GM19328 (cell line): ENCODE data around the gene TMPRSS15.
"Not testable (repeated sequence)": the region's sequence is repeated elsewhere in the genome, so short reads cannot be mapped to it uniquely, and the experiment has no call there.

Experiments
- ATAC-seq: cut with Tn5 transposase; IDR thresholded peaks from one replicate; pipeline ENCODE4 v1.9.1; 2021; ENCODE audit warnings: mild to moderate bottlenecking, moderate library complexity; ENCODE audit not compliant: unreplicated experiment

TMPRSS15 gene

GRCh38 chr21:18403735-18404450 lies at the start of gene TMPRSS15:
Gene TMPRSS15 (minus strand): TSS chr21:18403785. CDS start chr21:18403622, 163 bp downstream.
- no peak for ATAC-seq

- ATAC-seq, result no peak
Observed at GRCh38 chr21:18451670-18452069, 48.1 kb upstream of the TMPRSS15 start.

- no peak for ATAC-seq
Observed at GRCh38 chr21:18449605-18450550, 46.3 kb upstream of the TMPRSS15 start.

- ATAC-seq, result no peak
Observed at GRCh38 chr21:18443701-18444100, 40.1 kb upstream of the TMPRSS15 start.

GRCh38 chr21:18443085-18443484 lies 39.5 kb upstream of the TMPRSS15 start:
- ATAC-seq, result no peak

GRCh38 chr21:18430341-18430740 lies 26.8 kb upstream of the TMPRSS15 start:
- ATAC-seq, result no peak

- ATAC-seq, result no peak
Observed at GRCh38 chr21:18424276-18424675, 20.7 kb upstream of the TMPRSS15 start.

- ATAC-seq, result no peak
Observed at GRCh38 chr21:18417141-18417790, 13.7 kb upstream of the TMPRSS15 start.

GRCh38 chr21:18411565-18411964 lies 8.0 kb upstream of the TMPRSS15 start:
- no peak for ATAC-seq

- no peak for ATAC-seq
Observed at GRCh38 chr21:18409579-18409978, 6.0 kb upstream of the TMPRSS15 start.

- ATAC-seq, result no peak
Observed at GRCh38 chr21:18398843-18399242, 4.7 kb downstream of the TMPRSS15 start.

GRCh38 chr21:18387994-18388393 lies 15.6 kb downstream of the TMPRSS15 start:
- ATAC-seq, result no peak

- ATAC-seq, result no peak
Observed at GRCh38 chr21:18384771-18385170, 18.8 kb downstream of the TMPRSS15 start.

GRCh38 chr21:18382934-18383619 lies 20.5 kb downstream of the TMPRSS15 start:
- ATAC-seq, result not testable (repeated sequence)

- ATAC-seq, result no peak
Observed at GRCh38 chr21:18382141-18382540, 21.4 kb downstream of the TMPRSS15 start.

- no peak for ATAC-seq
Observed at GRCh38 chr21:18373606-18374005, 30.0 kb downstream of the TMPRSS15 start.

- ATAC-seq, result no peak
Observed at GRCh38 chr21:18370301-18370700, 33.3 kb downstream of the TMPRSS15 start.

- ATAC-seq, result no peak
Observed at GRCh38 chr21:18369115-18369514, 34.5 kb downstream of the TMPRSS15 start.

- no peak for ATAC-seq
Observed at GRCh38 chr21:18368205-18368604, 35.4 kb downstream of the TMPRSS15 start.

GRCh38 chr21:18356801-18357200 lies 46.8 kb downstream of the TMPRSS15 start:
- ATAC-seq, result no peak

GRCh38 chr21:18354947-18355346 lies 48.6 kb downstream of the TMPRSS15 start:
- no peak for ATAC-seq
